Smooth muscle cell (in vitro differentiated cells): ENCODE measurements around the gene YWHAH. TPM values are rescaled to one million over a fixed set of nuclear protein-coding genes. Genes with fewer than 3 reads are reported as not detected.

ENCODE experiments used
- DNase-seq: peaks from one replicate; lab custom pipeline; 2025; ENCODE audit not compliant: unreplicated experiment; lab: John Stamatoyannopoulos, UW
- H2AFZ ChIP-seq: fragments of 200-600 bp; sonication (generic); 2 replicates; pipeline ENCODE4 v1.6.0; 2016; ENCODE audit warnings: antibody characterized with exemption, low read depth, mild to moderate bottlenecking
- H3F3A ChIP-seq: fragments of 200-600 bp; sonication (generic); 2 replicates; pipeline ENCODE4 v1.6.0; 2017; ENCODE audit warnings: antibody characterized with exemption, low read depth
- H3K27ac ChIP-seq: fragments of 200-600 bp; sonication (generic); 2 replicates; pipeline ENCODE4 v1.5.1; 2016; ENCODE audit warnings: low read depth, mild to moderate bottlenecking
- H3K27me3 ChIP-seq: fragments of 200-600 bp; sonication (generic); 2 replicates; pipeline ENCODE4 v1.6.1; 2016; ENCODE audit warnings: low read depth, mild to moderate bottlenecking
- H3K36me3 ChIP-seq: fragments of 200-600 bp; sonication (generic); 2 replicates; pipeline ENCODE4 v1.5.1; 2016; ENCODE audit warnings: low read depth
- H3K4me1 ChIP-seq: fragments of 200-600 bp; sonication (generic); 2 replicates; pipeline ENCODE4 v1.5.1; 2016; ENCODE audit warnings: low read depth
- H3K4me2 ChIP-seq: fragments of 200-600 bp; sonication (generic); 2 replicates; pipeline ENCODE4 v1.6.0; 2016; ENCODE audit warnings: mild to moderate bottlenecking
- H3K4me3 ChIP-seq: fragments of 200-600 bp; sonication (generic); 2 replicates; pipeline ENCODE4 v1.5.1; 2016; ENCODE audit warnings: mild to moderate bottlenecking
- H3K79me2 ChIP-seq: fragments of 200-600 bp; sonication (generic); 2 replicates; pipeline ENCODE4 v1.6.0; 2016; ENCODE audit warnings: low read depth, mild to moderate bottlenecking
- H3K9ac ChIP-seq: fragments of 200-600 bp; sonication (generic); 2 replicates; pipeline ENCODE4 v1.6.0; 2016; ENCODE audit warnings: low read depth
- H3K9me3 ChIP-seq: fragments of 200-600 bp; sonication (generic); replicated peaks from 2 replicates; pipeline ENCODE4 v1.5.1; 2016; ENCODE audit warnings: low read depth
- H4K20me1 ChIP-seq: fragments of 200-600 bp; sonication (generic); 2 replicates; pipeline ENCODE4 v1.6.0; 2016; ENCODE audit warnings: low read depth
- WGBS: methylation state at CpG from one replicate; pipeline ENCODE4 v1.1.7; 2016; ENCODE audit warnings: low lambda C conversion rate; 5-methylcytosine and 5-hydroxymethylcytosine counted together
- polyA plus RNA-seq: library from polyadenylated mRNA; unstranded; fragments of >200 nt; fragmentation: Nextera tagmentation; extraction: Ambion mirVana; gene quantifications from 2 replicates; pipeline ENCODE4 v1.2.1, GENCODE V29; 2016
- total RNA-seq: library from RNA; depleted of rRNA; stranded (reverse); fragments of >200 nt; gene quantifications from 2 replicates; pipeline ENCODE4 v1.2.3, GENCODE V29; 2014
- TF ChIP-seq, protein P1 (sequence below): fragments of 200-600 bp; sonication (generic); IDR thresholded peaks from 2 replicates; pipeline ENCODE4 v1.5.1; 2017; ENCODE audit warnings: borderline replicate concordance, mild to moderate bottlenecking, antibody characterized with exemption; ENCODE audit not compliant: insufficient read depth, poor library complexity, severe bottlenecking

YWHAH gene
- total and polyA plus RNA-seq, 2 experiments from 2014 or later, result 74.4 to 101 TPM

DNA sequence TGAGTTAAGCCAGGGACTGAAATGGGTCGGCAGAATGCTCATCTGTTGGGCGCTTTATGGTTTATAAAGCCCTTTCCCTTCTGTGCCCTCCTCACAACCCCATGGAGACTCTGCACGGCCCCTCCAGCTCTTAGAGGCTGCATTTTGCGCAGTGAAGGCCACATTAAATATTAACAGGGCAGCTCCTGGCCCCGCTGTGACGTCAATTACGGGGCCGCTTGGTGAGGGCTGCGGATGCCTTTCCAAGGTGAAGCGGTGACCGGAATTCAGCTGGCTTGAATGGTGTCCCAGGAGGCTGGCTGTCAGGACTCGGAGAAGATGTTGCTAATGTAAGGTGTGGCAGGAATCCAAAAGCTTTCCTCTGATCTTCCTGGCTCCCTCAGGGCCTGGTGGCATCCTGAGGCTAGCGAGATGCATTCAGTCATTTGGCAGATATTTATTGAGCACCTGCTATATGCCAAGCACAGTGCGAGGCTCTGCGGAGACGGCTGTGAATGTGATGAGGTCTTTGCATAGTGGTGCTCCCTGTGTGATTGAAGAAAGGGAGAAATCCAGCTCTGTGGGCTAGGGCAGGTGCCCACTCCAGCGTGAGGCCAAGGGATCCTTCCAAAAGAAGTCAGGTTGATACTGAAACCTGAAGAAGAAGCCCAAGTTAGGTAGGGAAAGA, 10.4 kb upstream of the YWHAH start:
- DNase-seq, result no peak
- 93% methylated on average over 17 of the region's 17 CpGs for WGBS
- Histone ChIP-seq H3F3A (no peaks in the 10 kb centered on the region), H3K27ac (no peak overlapping the region), H3K9me3 (no peaks in the 10 kb centered on the region), H3K36me3 (no peaks in the 10 kb centered on the region), H3K79me2 (no peaks in the 10 kb centered on the region), H3K4me1 (peaks cover 8% of the 10 kb centered on the region), H3K27me3 (no peaks in the 10 kb centered on the region), H3K9ac (no peak overlapping the region), H3K4me3 (no peak overlapping the region), H4K20me1 (no peaks in the 10 kb centered on the region), H3K4me2 (no peak overlapping the region), H2AFZ (no peak overlapping the region)
- TF ChIP-seq, protein P1, sequence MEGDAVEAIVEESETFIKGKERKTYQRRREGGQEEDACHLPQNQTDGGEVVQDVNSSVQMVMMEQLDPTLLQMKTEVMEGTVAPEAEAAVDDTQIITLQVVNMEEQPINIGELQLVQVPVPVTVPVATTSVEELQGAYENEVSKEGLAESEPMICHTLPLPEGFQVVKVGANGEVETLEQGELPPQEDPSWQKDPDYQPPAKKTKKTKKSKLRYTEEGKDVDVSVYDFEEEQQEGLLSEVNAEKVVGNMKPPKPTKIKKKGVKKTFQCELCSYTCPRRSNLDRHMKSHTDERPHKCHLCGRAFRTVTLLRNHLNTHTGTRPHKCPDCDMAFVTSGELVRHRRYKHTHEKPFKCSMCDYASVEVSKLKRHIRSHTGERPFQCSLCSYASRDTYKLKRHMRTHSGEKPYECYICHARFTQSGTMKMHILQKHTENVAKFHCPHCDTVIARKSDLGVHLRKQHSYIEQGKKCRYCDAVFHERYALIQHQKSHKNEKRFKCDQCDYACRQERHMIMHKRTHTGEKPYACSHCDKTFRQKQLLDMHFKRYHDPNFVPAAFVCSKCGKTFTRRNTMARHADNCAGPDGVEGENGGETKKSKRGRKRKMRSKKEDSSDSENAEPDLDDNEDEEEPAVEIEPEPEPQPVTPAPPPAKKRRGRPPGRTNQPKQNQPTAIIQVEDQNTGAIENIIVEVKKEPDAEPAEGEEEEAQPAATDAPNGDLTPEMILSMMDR, result no peak

DNA sequence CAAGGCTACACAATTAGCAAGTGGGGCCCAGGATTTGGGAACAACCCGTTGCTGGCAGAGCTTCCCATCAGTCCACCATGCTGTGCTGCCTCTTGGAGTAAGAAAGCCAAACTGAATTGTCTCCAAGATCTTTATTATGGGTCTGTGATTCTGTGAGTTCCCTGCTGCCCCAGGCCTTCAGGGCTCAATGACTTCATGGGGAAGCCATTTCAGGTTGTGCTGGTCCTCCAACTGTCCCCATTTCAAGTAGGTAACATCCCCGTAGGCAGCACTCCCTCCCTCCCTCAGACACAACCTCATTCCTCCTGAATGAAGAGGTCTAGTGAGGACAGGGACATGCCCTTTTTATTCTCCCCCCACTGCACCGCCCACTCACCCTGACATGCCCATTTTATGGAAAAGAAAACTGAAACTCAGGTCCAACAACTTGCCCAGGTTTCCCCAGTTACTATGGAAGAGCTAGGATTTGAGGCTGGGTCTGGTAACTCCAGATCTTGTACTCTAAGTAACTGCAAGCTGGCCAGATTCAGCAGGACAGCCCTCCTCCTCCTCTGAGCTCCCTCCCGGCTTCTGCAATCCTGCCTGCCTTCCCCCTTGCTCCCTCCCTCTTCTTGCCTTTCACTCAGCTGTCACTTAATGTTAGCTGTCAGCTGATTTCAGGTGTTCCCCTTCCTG, 8.2 kb upstream of the YWHAH start:
- no peak for DNase-seq
- Histone ChIP-seq H3K27ac (no peak overlapping the region), H2AFZ (no peak overlapping the region), H3K9me3 (no peaks in the 10 kb centered on the region), H3K27me3 (no peaks in the 10 kb centered on the region), H4K20me1 (no peaks in the 10 kb centered on the region), H3K9ac (no peak overlapping the region), H3K4me3 (no peak overlapping the region), H3K36me3 (no peaks in the 10 kb centered on the region), H3K4me1 (peaks cover 8% of the 10 kb centered on the region), H3K79me2 (no peaks in the 10 kb centered on the region), H3F3A (no peaks in the 10 kb centered on the region), H3K4me2 (no peak overlapping the region)
- 66% methylated on average over 4 of the region's 4 CpGs for WGBS
- TF ChIP-seq, protein P1, result no peak

DNA sequence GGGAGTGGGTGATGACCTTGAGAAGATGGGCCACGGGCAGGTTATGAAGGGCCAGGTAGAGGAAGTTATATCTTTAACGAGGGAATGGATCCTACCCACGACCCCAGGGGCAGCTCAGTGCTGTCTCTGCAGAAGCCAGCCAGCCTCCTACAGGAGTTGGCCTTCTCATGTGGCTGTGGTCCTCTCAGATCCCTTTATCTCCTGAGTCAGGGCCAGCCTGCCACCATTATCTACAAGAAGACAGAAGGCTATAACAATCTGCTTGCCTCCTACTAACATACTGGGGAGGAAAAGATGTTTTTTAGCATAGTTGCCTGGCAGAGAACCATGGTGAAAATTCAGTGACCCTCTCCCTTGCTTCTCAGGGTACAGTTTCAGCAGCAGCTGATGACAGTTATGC, 7.0 kb upstream of the YWHAH start:
- Histone ChIP-seq H3K4me1 (peaks cover 8% of the 10 kb centered on the region), H3K4me2 (no peak overlapping the region), H3K9me3 (no peaks in the 10 kb centered on the region), H3K79me2 (no peaks in the 10 kb centered on the region), H2AFZ (no peak overlapping the region), H3K4me3 (no peak overlapping the region), H3K27me3 (no peaks in the 10 kb centered on the region), H4K20me1 (no peaks in the 10 kb centered on the region), H3F3A (no peaks in the 10 kb centered on the region), H3K36me3 (no peaks in the 10 kb centered on the region), H3K27ac (no peak overlapping the region), H3K9ac (no peak overlapping the region)
- TF ChIP-seq, protein P1, result no peak
- no peak for DNase-seq
- WGBS, result 84% methylated on average over 3 of the region's 3 CpGs
